ENCODE results near the gene YES1.
"Not testable (repeated sequence)": the region's sequence is repeated elsewhere in the genome, so short reads cannot be mapped to it uniquely, and the experiment has no call there.

Gene YES1

GRCh38 chr18:682416-682815, 129.6 kb downstream of the YES1 start:
- H3K4me1 ChIP-seq (ENCODE audit: insufficient read depth, low read length) = peaks cover 19% of the 10 kb centered on the region; the same call in 1 of the 2 replicates
- H3K4me3 ChIP-seq (ENCODE audit: low read length); H3K27ac ChIP-seq (ENCODE audit: low read depth, low read length); H3K9me3 ChIP-seq (ENCODE audit: insufficient read depth, low read depth, low read length); H3K9ac ChIP-seq (ENCODE audit: low read depth, low read length); H3K27me3 ChIP-seq (ENCODE audit: insufficient read depth, low read length): not testable (repeated sequence)
- WGBS = 97% methylated on average over 9 of the region's 9 CpGs
- H3K36me3 ChIP-seq (ENCODE audit: insufficient read depth, low read length) = peaks cover 37% of the 10 kb centered on the region

GRCh38 chr18:681985-682384, 130.1 kb downstream of the YES1 start:
- peaks cover 15% of the 10 kb centered on the region; the same call in 1 of the 2 replicates for H3K4me1 ChIP-seq (ENCODE audit: insufficient read depth, low read length)
- H3K27ac ChIP-seq (ENCODE audit: low read depth, low read length) = no peak overlapping the region
- H3K4me3 ChIP-seq (ENCODE audit: low read length) = no peak overlapping the region
- no peaks in the 10 kb centered on the region for H3K9me3 ChIP-seq (ENCODE audit: insufficient read depth, low read depth, low read length)
- peaks cover 40% of the 10 kb centered on the region for H3K36me3 ChIP-seq (ENCODE audit: insufficient read depth, low read length)
- H3K27me3 ChIP-seq (ENCODE audit: insufficient read depth, low read length) = no peaks in the 10 kb centered on the region
- 96% methylated on average over 5 of the region's 5 CpGs for WGBS
- no peak overlapping the region for H3K9ac ChIP-seq (ENCODE audit: low read depth, low read length)

DNA sequence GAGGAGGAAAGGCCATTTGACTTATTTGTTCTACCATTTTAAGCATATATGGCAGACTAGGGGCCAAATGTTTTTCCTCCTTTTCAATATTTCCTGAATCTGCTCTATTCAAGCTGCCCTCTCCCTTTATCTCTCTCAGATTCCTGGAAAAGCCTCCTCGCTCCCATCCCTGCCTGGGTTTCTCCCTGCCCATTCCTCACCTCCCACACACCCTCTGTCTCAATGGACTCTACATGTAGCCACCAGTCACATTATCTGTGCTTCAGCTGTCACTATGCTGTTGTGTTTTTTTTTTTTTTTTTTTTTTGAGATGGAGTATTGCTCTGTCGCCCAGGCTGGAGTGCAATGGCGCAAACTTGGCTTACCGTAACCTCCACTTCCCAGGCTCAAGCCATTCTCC, 131.7 kb downstream of the YES1 start:
- no peak overlapping the region for H3K27ac ChIP-seq (ENCODE audit: low read depth, low read length)
- no peak overlapping the region for H3K4me3 ChIP-seq (ENCODE audit: low read length)
- H3K4me1 ChIP-seq (ENCODE audit: insufficient read depth, low read length) = peaks cover 3% of the 10 kb centered on the region; the same call in 1 of the 2 replicates
- peaks cover 43% of the 10 kb centered on the region for H3K36me3 ChIP-seq (ENCODE audit: insufficient read depth, low read length)
- H3K9ac ChIP-seq (ENCODE audit: low read depth, low read length) = no peak overlapping the region
- 95% methylated on average over 4 of the region's 4 CpGs for WGBS
- no peaks in the 10 kb centered on the region for H3K9me3 ChIP-seq (ENCODE audit: insufficient read depth, low read depth, low read length)
- H3K27me3 ChIP-seq (ENCODE audit: insufficient read depth, low read length) = no peaks in the 10 kb centered on the region

GRCh38 chr18:679516-679915, 132.5 kb downstream of the YES1 start:
- H3K27ac ChIP-seq (ENCODE audit: low read depth, low read length) = no peak overlapping the region
- peaks cover 51% of the 10 kb centered on the region for H3K36me3 ChIP-seq (ENCODE audit: insufficient read depth, low read length)
- H3K4me1 ChIP-seq (ENCODE audit: insufficient read depth, low read length) = no peaks in the 10 kb centered on the region
- H3K9ac ChIP-seq (ENCODE audit: low read depth, low read length) = no peak overlapping the region
- H3K27me3 ChIP-seq (ENCODE audit: insufficient read depth, low read length) = no peaks in the 10 kb centered on the region
- WGBS = 97% methylated on average over 4 of the region's 4 CpGs
- no peak overlapping the region for H3K4me3 ChIP-seq (ENCODE audit: low read length)
- no peaks in the 10 kb centered on the region for H3K9me3 ChIP-seq (ENCODE audit: insufficient read depth, low read depth, low read length)

GRCh38 chr18:678482-679182, 133.4 kb downstream of the YES1 start:
- Histone ChIP-seq H3K36me3 (ENCODE audit: insufficient read depth, low read length) (peaks cover 59% of the 10 kb centered on the region), H3K9me3 (ENCODE audit: insufficient read depth, low read depth, low read length) (no peaks in the 10 kb centered on the region), H3K4me1 (ENCODE audit: insufficient read depth, low read length) (no peaks in the 10 kb centered on the region), H3K9ac (ENCODE audit: low read depth, low read length) (no peak overlapping the region), H3K27ac (ENCODE audit: low read depth, low read length) (no peak overlapping the region), H3K4me3 (ENCODE audit: low read length) (no peak overlapping the region), H3K27me3 (ENCODE audit: insufficient read depth, low read length) (no peaks in the 10 kb centered on the region)
- 94% methylated on average over 15 of the region's 15 CpGs for WGBS

DNA sequence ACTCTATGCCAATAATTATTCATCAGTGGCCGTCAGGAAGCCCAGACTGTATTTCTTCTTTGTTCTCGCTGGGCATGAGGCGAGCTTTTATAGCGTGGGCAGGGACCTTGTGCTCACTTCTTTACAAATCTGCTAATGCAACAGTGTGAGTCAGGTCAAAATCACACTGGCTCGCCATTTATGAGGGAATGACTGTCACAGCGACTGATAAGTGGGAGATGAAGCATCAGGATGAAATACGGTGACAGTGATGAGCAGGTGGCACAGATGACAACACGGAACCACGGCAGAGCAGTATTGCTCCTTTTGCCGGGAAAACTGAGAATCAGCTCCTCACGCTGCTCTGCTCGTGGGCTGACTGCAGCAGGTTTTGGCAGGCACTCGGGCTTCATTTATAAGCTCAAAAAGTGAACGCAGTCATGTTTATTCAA, 134.1 kb downstream of the YES1 start:
- no peak overlapping the region for H3K9ac ChIP-seq (ENCODE audit: low read depth, low read length)
- no peaks in the 10 kb centered on the region for H3K4me1 ChIP-seq (ENCODE audit: insufficient read depth, low read length)
- H3K27ac ChIP-seq (ENCODE audit: low read depth, low read length) = no peak overlapping the region
- 94% methylated on average over 14 of the region's 14 CpGs for WGBS
- H3K36me3 ChIP-seq (ENCODE audit: insufficient read depth, low read length) = peaks cover 59% of the 10 kb centered on the region
- H3K4me3 ChIP-seq (ENCODE audit: low read length) = no peak overlapping the region
- no peaks in the 10 kb centered on the region for H3K9me3 ChIP-seq (ENCODE audit: insufficient read depth, low read depth, low read length)
- no peaks in the 10 kb centered on the region for H3K27me3 ChIP-seq (ENCODE audit: insufficient read depth, low read length)

DNA sequence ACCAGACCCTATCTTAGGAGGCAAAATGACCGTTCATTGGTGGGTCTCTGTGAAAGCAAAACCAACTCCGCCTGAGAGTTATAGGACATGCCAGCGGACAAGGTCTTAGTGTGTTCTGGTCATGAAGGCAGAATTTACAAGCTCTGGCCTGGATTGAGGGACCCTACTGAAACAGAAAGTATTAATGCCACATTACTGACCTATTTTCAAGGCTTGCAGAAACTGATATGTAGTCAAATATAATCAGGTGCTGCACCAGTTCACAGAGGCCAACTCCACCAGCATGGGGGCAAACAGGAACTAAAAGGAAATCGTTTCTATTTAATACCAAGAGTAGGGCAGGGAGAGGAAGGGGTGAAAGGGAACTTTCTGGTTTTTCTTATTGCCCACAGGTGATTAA, 134.9 kb downstream of the YES1 start:
- Histone ChIP-seq H3K9me3 (ENCODE audit: insufficient read depth, low read depth, low read length) (no peaks in the 10 kb centered on the region), H3K9ac (ENCODE audit: low read depth, low read length) (no peak overlapping the region), H3K27me3 (ENCODE audit: insufficient read depth, low read length) (no peaks in the 10 kb centered on the region), H3K36me3 (ENCODE audit: insufficient read depth, low read length) (peaks cover 62% of the 10 kb centered on the region), H3K4me1 (ENCODE audit: insufficient read depth, low read length) (no peaks in the 10 kb centered on the region), H3K4me3 (ENCODE audit: low read length) (no peak overlapping the region), H3K27ac (ENCODE audit: low read depth, low read length) (no peak overlapping the region)
- WGBS = 96% methylated on average over 4 of the region's 4 CpGs

DNA sequence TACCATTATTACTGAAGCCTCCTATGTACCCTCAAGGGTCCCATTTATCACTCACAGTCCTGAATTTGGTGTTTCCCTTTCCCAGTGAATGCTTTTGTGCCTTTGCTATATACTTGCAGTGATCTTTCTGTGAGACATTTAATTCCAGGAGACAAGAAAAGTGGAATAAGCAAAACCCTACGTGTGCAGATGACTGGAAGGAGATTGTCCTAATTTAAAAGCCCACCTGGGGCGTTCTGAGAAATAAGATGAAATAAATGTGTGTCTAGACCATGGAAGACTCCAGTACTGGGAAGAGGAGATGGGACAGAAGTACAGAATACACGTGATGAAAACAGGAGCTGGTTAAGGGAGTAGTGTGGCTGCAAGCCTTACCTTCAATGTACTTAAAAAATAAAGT, 135.3 kb downstream of the YES1 start:
- Histone ChIP-seq H3K4me3 (ENCODE audit: low read length) (no peak overlapping the region), H3K27ac (ENCODE audit: low read depth, low read length) (no peak overlapping the region), H3K36me3 (ENCODE audit: insufficient read depth, low read length) (peaks cover 62% of the 10 kb centered on the region), H3K27me3 (ENCODE audit: insufficient read depth, low read length) (no peaks in the 10 kb centered on the region), H3K9me3 (ENCODE audit: insufficient read depth, low read depth, low read length) (no peaks in the 10 kb centered on the region), H3K9ac (ENCODE audit: low read depth, low read length) (no peak overlapping the region), H3K4me1 (ENCODE audit: insufficient read depth, low read length) (no peaks in the 10 kb centered on the region)
- WGBS = 90% methylated on average over 3 of the region's 3 CpGs

- Histone ChIP-seq H3K27ac (ENCODE audit: low read depth, low read length) (no peak overlapping the region), H3K9ac (ENCODE audit: low read depth, low read length) (no peak overlapping the region), H3K9me3 (ENCODE audit: insufficient read depth, low read depth, low read length) (no peaks in the 10 kb centered on the region), H3K27me3 (ENCODE audit: insufficient read depth, low read length) (no peaks in the 10 kb centered on the region), H3K4me1 (ENCODE audit: insufficient read depth, low read length) (no peaks in the 10 kb centered on the region), H3K4me3 (ENCODE audit: low read length) (no peak overlapping the region), H3K36me3 (ENCODE audit: insufficient read depth, low read length) (peaks cover 66% of the 10 kb centered on the region)
- 96% methylated on average over 5 of the region's 5 CpGs for WGBS
These were observed 136.0 kb downstream of the YES1 start for GRCh38 chr18:676069-676468.

- 96% methylated on average over 7 of the region's 7 CpGs for WGBS
- H3K9ac ChIP-seq (ENCODE audit: low read depth, low read length) = no peak overlapping the region
- no peaks in the 10 kb centered on the region for H3K9me3 ChIP-seq (ENCODE audit: insufficient read depth, low read depth, low read length)
- H3K4me3 ChIP-seq (ENCODE audit: low read length) = no peak overlapping the region
- H3K4me1 ChIP-seq (ENCODE audit: insufficient read depth, low read length) = no peaks in the 10 kb centered on the region
- peaks cover 73% of the 10 kb centered on the region for H3K36me3 ChIP-seq (ENCODE audit: insufficient read depth, low read length)
- H3K27ac ChIP-seq (ENCODE audit: low read depth, low read length) = no peak overlapping the region
- no peaks in the 10 kb centered on the region for H3K27me3 ChIP-seq (ENCODE audit: insufficient read depth, low read length)
These were observed 136.7 kb downstream of the YES1 start for GRCh38 chr18:675307-675706.

DNA sequence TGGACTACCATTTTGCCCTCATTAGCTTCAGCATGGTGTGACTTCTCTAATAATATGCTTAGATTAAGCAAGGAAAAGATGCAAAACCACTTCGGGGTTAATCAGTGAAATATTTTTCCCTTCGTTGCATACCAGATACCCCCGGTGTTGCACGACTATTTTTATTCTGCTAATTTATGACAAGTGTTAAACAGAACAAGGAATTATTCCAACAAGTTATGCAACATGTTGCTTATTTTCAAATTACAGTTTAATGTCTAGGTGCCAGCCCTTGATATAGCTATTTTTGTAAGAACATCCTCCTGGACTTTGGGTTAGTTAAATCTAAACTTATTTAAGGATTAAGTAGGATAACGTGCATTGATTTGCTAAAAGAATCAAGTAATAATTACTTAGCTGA, 138.3 kb downstream of the YES1 start:
- H3K36me3 ChIP-seq (ENCODE audit: insufficient read depth, low read length) = peaks cover 81% of the 10 kb centered on the region
- H3K4me1 ChIP-seq (ENCODE audit: insufficient read depth, low read length) = no peaks in the 10 kb centered on the region
- 97% methylated on average over 5 of the region's 5 CpGs for WGBS
- no peak overlapping the region for H3K4me3 ChIP-seq (ENCODE audit: low read length)
- no peak overlapping the region for H3K9ac ChIP-seq (ENCODE audit: low read depth, low read length)
- H3K27ac ChIP-seq (ENCODE audit: low read depth, low read length) = no peak overlapping the region
- no peaks in the 10 kb centered on the region for H3K9me3 ChIP-seq (ENCODE audit: insufficient read depth, low read depth, low read length)
- H3K27me3 ChIP-seq (ENCODE audit: insufficient read depth, low read length) = no peaks in the 10 kb centered on the region

DNA sequence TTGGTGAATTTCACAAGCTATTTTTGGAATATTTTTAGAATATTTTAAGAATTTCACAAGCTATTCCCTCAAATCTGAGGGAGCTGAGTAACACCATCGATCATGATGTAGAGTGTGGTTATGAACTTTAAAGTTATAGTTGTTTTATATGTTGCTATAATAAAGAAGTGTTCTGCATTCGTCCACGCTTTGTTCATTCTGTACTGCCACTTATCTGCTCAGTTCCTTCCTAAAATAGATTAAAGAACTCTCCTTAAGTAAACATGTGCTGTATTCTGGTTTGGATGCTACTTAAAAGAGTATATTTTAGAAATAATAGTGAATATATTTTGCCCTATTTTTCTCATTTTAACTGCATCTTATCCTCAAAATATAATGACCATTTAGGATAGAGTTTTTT, 138.7 kb downstream of the YES1 start:
- no peak overlapping the region for H3K9ac ChIP-seq (ENCODE audit: low read depth, low read length)
- H3K9me3 ChIP-seq (ENCODE audit: insufficient read depth, low read depth, low read length) = no peaks in the 10 kb centered on the region

More for the DNA sequence above, 138.7 kb downstream of the YES1 start:
- WGBS = 100% methylated on average over 1 of the region's 3 CpGs
- no peaks in the 10 kb centered on the region for H3K4me1 ChIP-seq (ENCODE audit: insufficient read depth, low read length)
- H3K27me3 ChIP-seq (ENCODE audit: insufficient read depth, low read length) = no peaks in the 10 kb centered on the region
- no peak overlapping the region for H3K27ac ChIP-seq (ENCODE audit: low read depth, low read length)
- peaks cover 85% of the 10 kb centered on the region for H3K36me3 ChIP-seq (ENCODE audit: insufficient read depth, low read length)
- no peak overlapping the region for H3K4me3 ChIP-seq (ENCODE audit: low read length)

All from HUES64 (cell line).